Uterus (tissue), 4 donors: ENCODE data around the gene OMG. TPM values are rescaled to one million over a fixed set of nuclear protein-coding genes. Genes with fewer than 3 reads are reported as not detected.

Source experiments
- DNase-seq, 2 donors: peaks; one replicate each; pipeline ENCODE4 v3.0.0-alpha.2; 2019 to 2020
- H3K27ac ChIP-seq, 2 donors: fragments of 200-600 bp; sonication (generic); 1 replicate in 1 of 2; 2 replicates in 1 of 2; pipeline ENCODE4 v1.5.1; 2016 to 2018
- H3K27me3 ChIP-seq, 2 donors: fragments of 200-600 bp; sonication (generic); one replicate each; pipeline ENCODE4 v1.5.1; 2018 to 2019; ENCODE audit warnings: control low read depth in 1 of 2
- H3K36me3 ChIP-seq, 2 donors: fragments of 200-600 bp; sonication (generic); one replicate each; pipeline ENCODE4 v1.5.1; 2019; ENCODE audit warnings: control low read depth in 1 of 2
- H3K4me1 ChIP-seq, 2 donors: fragments of 200-600 bp; sonication (generic); one replicate each; pipeline ENCODE4 v1.5.1; 2018 to 2019; ENCODE audit warnings: control low read depth in 1 of 2
- H3K4me3 ChIP-seq, 2 donors: fragments of 200-600 bp; sonication (generic); 1 replicate in 1 of 2; 2 replicates in 1 of 2; pipeline ENCODE4 v1.5.1; 2018 to 2019; ENCODE audit warnings: mild to moderate bottlenecking in 1 of 2
- H3K9me3 ChIP-seq, 2 donors: fragments of 200-600 bp; sonication (generic); one replicate each; pipeline ENCODE4 v1.5.1; 2019; ENCODE audit warnings: control low read depth in 1 of 2
- CTCF ChIP-seq, 4 experiments: fragments of 200-600 bp in 2 of 4; fragments of 450-650 bp in 2 of 4; sonication (generic) in 2 of 4; IDR thresholded peaks; one replicate each; pipeline ENCODE4 v1.5.1; 2016 to 2019; ENCODE audit warnings: antibody characterized with exemption in 4 of 4, mild to moderate bottlenecking in 2 of 4, moderate library complexity in 1 of 4
- POLR2A ChIP-seq, 2 donors: fragments of 450-650 bp; IDR thresholded peaks; one replicate each; pipeline ENCODE4 v1.6.1; 2016; ENCODE audit warnings: antibody characterized with exemption in 2 of 2, mild to moderate bottlenecking in 1 of 2, moderate library complexity in 1 of 2
- intact Hi-C: fragments of 100-400 bp; cut with DNase I; formaldehyde crosslinking; loops from one replicate; pipeline ENCODE4 v1.15.1; 2023; ENCODE audit warnings: low total_unique reads
- total RNA-seq, 4 donors: library from RNA; depleted of rRNA in 3 of 4; stranded (reverse); fragments of >200 nt in 3 of 4; gene quantifications; one replicate each; pipeline versions ENCODE4 v1.1.0 to v1.2.4, GENCODE V29; 2014 to 2023
- donor health status: DM: yes; HTN: yes; CAD: no.

Gene OMG
- total RNA-seq, 4 donors from 2014 or later = 0.51 to 1.0 TPM; not detected in 2

- no peak for TF ChIP-seq POLR2A (IDR thresholded peaks at IDR 0.05)
- no peak for TF ChIP-seq CTCF (IDR thresholded peaks at IDR 0.05)
- Histone ChIP-seq H3K4me1 (no peaks in the 10 kb centered on the region), H3K36me3 (no peaks in the 10 kb centered on the region), H3K9me3 (no peaks in the 10 kb centered on the region), H3K27me3 (no peaks in the 10 kb centered on the region), H3K4me3 (no peak overlapping the region), H3K27ac (no peak overlapping the region)
- intact Hi-C loops = no loop called here
- no peak for DNase-seq
Measured at GRCh38 chr17:31311526-31311925, 14.5 kb upstream of the OMG start.

GRCh38 chr17:31310886-31311285 lies 13.8 kb upstream of the OMG start:
- no peaks in the 10 kb centered on the region for H3K9me3 ChIP-seq
- no peak overlapping the region for H3K4me3 ChIP-seq
- H3K36me3 ChIP-seq = no peaks in the 10 kb centered on the region
- H3K4me1 ChIP-seq = no peaks in the 10 kb centered on the region
- intact Hi-C loops = no loop called here
- no peak for DNase-seq
- H3K27ac ChIP-seq = no peak overlapping the region
- no peaks in the 10 kb centered on the region for H3K27me3 ChIP-seq
- TF ChIP-seq CTCF (IDR thresholded peaks at IDR 0.05) (no peak), POLR2A (IDR thresholded peaks at IDR 0.05) (no peak)

- Histone ChIP-seq H3K27ac (no peak overlapping the region), H3K27me3 (no peaks in the 10 kb centered on the region), H3K9me3 (no peaks in the 10 kb centered on the region), H3K36me3 (no peaks in the 10 kb centered on the region), H3K4me3 (no peak overlapping the region), H3K4me1 (no peaks in the 10 kb centered on the region)
- intact Hi-C loops = no loop called here
- no peak for TF ChIP-seq POLR2A (IDR thresholded peaks at IDR 0.05)
- no peak for TF ChIP-seq CTCF (IDR thresholded peaks at IDR 0.05)
- DNase-seq = no peak
Measured at GRCh38 chr17:31310260-31310659, 13.2 kb upstream of the OMG start.

- H3K36me3 ChIP-seq = no peaks in the 10 kb centered on the region
- DNase-seq = no peak
- no peaks in the 10 kb centered on the region for H3K27me3 ChIP-seq
- no peaks in the 10 kb centered on the region for H3K4me1 ChIP-seq
- no peak overlapping the region for H3K4me3 ChIP-seq
- no peak for TF ChIP-seq CTCF (IDR thresholded peaks at IDR 0.05)
- no peak for TF ChIP-seq POLR2A (IDR thresholded peaks at IDR 0.05)
- intact Hi-C loops = no loop called here
- no peaks in the 10 kb centered on the region for H3K9me3 ChIP-seq
- no peak overlapping the region for H3K27ac ChIP-seq
Measured at GRCh38 chr17:31309556-31309955, 12.5 kb upstream of the OMG start.

- intact Hi-C loops = no loop called here
- H3K9me3 ChIP-seq = no peaks in the 10 kb centered on the region
- no peak for TF ChIP-seq CTCF (IDR thresholded peaks at IDR 0.05)
- TF ChIP-seq POLR2A (IDR thresholded peaks at IDR 0.05) = no peak
- H3K4me3 ChIP-seq = no peak overlapping the region
- DNase-seq = no peak
- no peak overlapping the region for H3K27ac ChIP-seq
- no peaks in the 10 kb centered on the region for H3K27me3 ChIP-seq
- no peaks in the 10 kb centered on the region for H3K4me1 ChIP-seq
- no peaks in the 10 kb centered on the region for H3K36me3 ChIP-seq
Measured at GRCh38 chr17:31308372-31309334, 11.6 kb upstream of the OMG start.
